OCI-LY1 (cell line): ENCODE results near the gene SDR42E1.

Source experiments
- H2AFZ ChIP-seq: fragments of 200-600 bp; sonication (generic), shearing (Covaris generic); 2 replicates; pipeline ENCODE4 v1.6.0; 2014; ENCODE audit warnings: antibody characterized with exemption, mild to moderate bottlenecking, low read length
- H3F3A ChIP-seq: fragments of 200-600 bp; sonication (generic), shearing (Covaris generic); 2 replicates; pipeline ENCODE4 v1.6.0; 2014; ENCODE audit warnings: mild to moderate bottlenecking, antibody characterized with exemption, low read length, moderate library complexity; ENCODE audit not compliant: insufficient read depth
- H3K27ac ChIP-seq: fragments of 200-600 bp; sonication (generic); 2 replicates; pipeline ENCODE4 v1.5.1; 2014; ENCODE audit warnings: low read length, mixed run types, mild to moderate bottlenecking, low read depth; ENCODE audit not compliant: poor library complexity, severe bottlenecking
- H3K27me3 ChIP-seq: fragments of 200-600 bp; sonication (generic); 2 replicates; pipeline ENCODE4 v1.6.0; 2014; ENCODE audit warnings: antibody characterized with exemption, mild to moderate bottlenecking, low read length, moderate library complexity; ENCODE audit not compliant: insufficient read depth
- H3K36me3 ChIP-seq: fragments of 200-600 bp; sonication (generic); 2 replicates; pipeline ENCODE4 v1.6.1; 2014; ENCODE audit warnings: mild to moderate bottlenecking, antibody characterized with exemption, low read length, moderate library complexity, mixed read lengths; ENCODE audit not compliant: insufficient read depth
- H3K4me1 ChIP-seq: fragments of 200-600 bp; sonication (generic); 2 replicates; pipeline ENCODE4 v1.5.1; 2014; ENCODE audit warnings: mild to moderate bottlenecking, low read length, moderate library complexity; ENCODE audit not compliant: insufficient read depth, severe bottlenecking
- H3K4me2 ChIP-seq: fragments of 200-600 bp; sonication (generic), shearing (Covaris generic); 2 replicates; pipeline ENCODE4 v1.6.1; 2014; ENCODE audit warnings: low read length
- H3K4me3 ChIP-seq: fragments of 200-600 bp; sonication (generic); 2 replicates; pipeline ENCODE4 v1.5.1; 2014; ENCODE audit warnings: low read length, low read depth, mild to moderate bottlenecking, mixed read lengths; ENCODE audit not compliant: poor library complexity, severe bottlenecking
- H3K79me2 ChIP-seq: fragments of 200-600 bp; shearing (Covaris generic); 2 replicates; pipeline ENCODE4 v1.6.1; 2016; ENCODE audit warnings: mixed run types, low read length, mixed read lengths; ENCODE audit not compliant: insufficient read depth
- H3K9ac ChIP-seq: fragments of 200-600 bp; sonication (generic), shearing (Covaris generic); 2 replicates; pipeline ENCODE4 v1.6.1; 2014; ENCODE audit warnings: mild to moderate bottlenecking, low read length, mixed read lengths
- H3K9me2 ChIP-seq: fragments of 200-600 bp; sonication (generic), shearing (Covaris generic); 2 replicates; pipeline ENCODE4 v1.6.1; 2014; ENCODE audit warnings: low read depth, mild to moderate bottlenecking, low read length, mixed read lengths
- H3K9me3 ChIP-seq: fragments of 200-600 bp; shearing (Covaris generic); 2 replicates; pipeline ENCODE4 v1.6.1; 2014; ENCODE audit warnings: low read length, mixed read lengths
- H4K20me1 ChIP-seq: fragments of 200-600 bp; sonication (generic), shearing (Covaris generic); 2 replicates; pipeline ENCODE4 v1.6.0; 2016; ENCODE audit warnings: mild to moderate bottlenecking, low read length; ENCODE audit not compliant: insufficient read depth
- EZH2 ChIP-seq: fragments of 200-600 bp; sonication (generic), shearing (Covaris generic); IDR thresholded peaks from 2 replicates; pipeline ENCODE4 v1.8.0; 2017; ENCODE audit warnings: borderline replicate concordance, mixed run types, mild to moderate bottlenecking, antibody characterized with exemption, low read length, moderate library complexity, mixed read lengths
- TF ChIP-seq, protein P1 (sequence below): fragments of 200-600 bp; sonication (generic), shearing (Covaris generic); IDR thresholded peaks from 2 replicates; pipeline ENCODE4 v1.5.1; 2017; ENCODE audit warnings: mild to moderate bottlenecking, antibody characterized with exemption, low read length, moderate library complexity, mixed read lengths

SDR42E1 gene

DNA sequence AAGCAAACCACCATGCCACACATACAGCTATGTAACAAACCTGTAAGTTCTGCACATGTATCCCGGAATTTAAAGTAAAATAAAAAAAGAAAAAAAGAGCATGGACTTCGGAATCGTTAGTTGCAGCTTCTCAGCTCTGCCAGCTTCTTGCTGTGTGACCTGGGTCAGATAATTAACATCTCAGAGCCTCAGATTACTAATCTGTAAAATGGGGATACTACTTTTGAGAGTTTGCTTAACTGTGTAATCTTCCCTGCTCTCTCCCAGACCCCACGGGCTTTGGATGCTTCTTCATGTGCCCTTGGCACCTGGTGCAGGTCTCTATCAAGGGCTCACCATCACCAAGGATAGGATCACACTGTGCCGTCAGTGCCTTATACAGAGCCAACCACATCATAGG, 40.4 kb upstream of the SDR42E1 start:
- H3K9me3 ChIP-seq = no peaks in the 10 kb centered on the region
- no peak overlapping the region for H3K27ac ChIP-seq
- no peak overlapping the region for H3K4me2 ChIP-seq
- no peaks in the 10 kb centered on the region for H4K20me1 ChIP-seq
- H3K9ac ChIP-seq = no peak overlapping the region
- H3K79me2 ChIP-seq = no peaks in the 10 kb centered on the region
- TF ChIP-seq, protein P1, sequence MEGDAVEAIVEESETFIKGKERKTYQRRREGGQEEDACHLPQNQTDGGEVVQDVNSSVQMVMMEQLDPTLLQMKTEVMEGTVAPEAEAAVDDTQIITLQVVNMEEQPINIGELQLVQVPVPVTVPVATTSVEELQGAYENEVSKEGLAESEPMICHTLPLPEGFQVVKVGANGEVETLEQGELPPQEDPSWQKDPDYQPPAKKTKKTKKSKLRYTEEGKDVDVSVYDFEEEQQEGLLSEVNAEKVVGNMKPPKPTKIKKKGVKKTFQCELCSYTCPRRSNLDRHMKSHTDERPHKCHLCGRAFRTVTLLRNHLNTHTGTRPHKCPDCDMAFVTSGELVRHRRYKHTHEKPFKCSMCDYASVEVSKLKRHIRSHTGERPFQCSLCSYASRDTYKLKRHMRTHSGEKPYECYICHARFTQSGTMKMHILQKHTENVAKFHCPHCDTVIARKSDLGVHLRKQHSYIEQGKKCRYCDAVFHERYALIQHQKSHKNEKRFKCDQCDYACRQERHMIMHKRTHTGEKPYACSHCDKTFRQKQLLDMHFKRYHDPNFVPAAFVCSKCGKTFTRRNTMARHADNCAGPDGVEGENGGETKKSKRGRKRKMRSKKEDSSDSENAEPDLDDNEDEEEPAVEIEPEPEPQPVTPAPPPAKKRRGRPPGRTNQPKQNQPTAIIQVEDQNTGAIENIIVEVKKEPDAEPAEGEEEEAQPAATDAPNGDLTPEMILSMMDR = no peak
- no peak for TF ChIP-seq EZH2
- no peak overlapping the region for H2AFZ ChIP-seq
- no peaks in the 10 kb centered on the region for H3K4me1 ChIP-seq
- no peaks in the 10 kb centered on the region for H3F3A ChIP-seq
- H3K36me3 ChIP-seq = no peaks in the 10 kb centered on the region
- no peak overlapping the region for H3K4me3 ChIP-seq
- H3K27me3 ChIP-seq = 0 out of 2 replicates have a peak, but pooled peaks cover 4% of the 10 kb centered on the region
- H3K9me2 ChIP-seq = no peaks in the 10 kb centered on the region

DNA sequence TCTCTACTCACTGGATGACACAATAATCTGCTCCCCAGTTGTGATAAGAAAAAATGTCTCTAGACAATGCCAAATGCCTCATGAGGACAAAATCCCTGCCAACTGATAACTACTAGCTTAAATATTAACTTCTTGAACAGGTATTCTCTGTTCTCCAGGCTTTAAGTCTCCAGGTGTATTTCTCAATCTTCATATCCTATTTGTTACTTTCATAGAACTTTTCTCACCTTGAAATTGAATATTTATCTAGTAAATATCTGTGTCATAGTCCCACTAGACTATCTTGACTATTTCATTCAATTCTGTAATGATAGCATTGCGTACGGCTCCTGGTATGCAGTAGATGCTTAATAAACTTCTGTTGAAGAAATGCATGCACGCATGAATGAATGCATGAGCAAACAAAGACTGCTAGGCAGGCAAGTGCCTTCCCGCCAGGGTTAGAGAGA, 39.7 kb upstream of the SDR42E1 start:
- TF ChIP-seq, protein P1 = no peak
- no peak for TF ChIP-seq EZH2
- Histone ChIP-seq H3F3A (no peaks in the 10 kb centered on the region), H3K27ac (no peak overlapping the region), H4K20me1 (no peaks in the 10 kb centered on the region), H3K9me2 (no peaks in the 10 kb centered on the region), H3K4me3 (no peak overlapping the region), H3K36me3 (no peaks in the 10 kb centered on the region), H3K9ac (no peak overlapping the region), H3K9me3 (no peaks in the 10 kb centered on the region), H3K79me2 (no peaks in the 10 kb centered on the region), H3K4me2 (no peak overlapping the region), H3K27me3 (0 out of 2 replicates have a peak, but pooled peaks cover 4% of the 10 kb centered on the region), H3K4me1 (no peaks in the 10 kb centered on the region), H2AFZ (no peak overlapping the region)

DNA sequence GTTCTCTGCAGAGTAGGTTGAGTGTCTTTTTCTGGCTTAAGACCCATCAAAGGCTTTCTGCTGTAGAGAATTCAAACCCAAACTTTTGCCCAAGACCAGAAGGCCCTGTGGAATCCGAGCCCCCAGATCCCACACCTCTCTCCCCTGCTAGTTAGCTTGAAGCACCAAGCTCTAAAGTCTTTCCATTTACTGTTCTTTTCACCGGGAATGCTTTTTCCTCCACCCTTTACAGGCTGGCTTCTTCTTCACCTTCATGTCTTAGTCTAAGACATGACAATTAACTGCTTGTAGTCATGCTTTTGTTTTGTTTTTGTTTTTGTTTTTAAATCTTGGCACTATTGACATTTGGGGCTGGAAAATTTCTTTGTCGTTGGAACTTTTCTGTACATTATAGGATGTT, 39.2 kb upstream of the SDR42E1 start:
- no peak overlapping the region for H2AFZ ChIP-seq
- H3K4me3 ChIP-seq = no peak overlapping the region
- 0 out of 2 replicates have a peak, but pooled peaks cover 4% of the 10 kb centered on the region for H3K27me3 ChIP-seq
- H3K36me3 ChIP-seq = no peaks in the 10 kb centered on the region
- H3K9me3 ChIP-seq = no peaks in the 10 kb centered on the region
- H3K27ac ChIP-seq = no peak overlapping the region
- no peak for TF ChIP-seq EZH2
- TF ChIP-seq, protein P1 = no peak
- H3K79me2 ChIP-seq = no peaks in the 10 kb centered on the region
- no peaks in the 10 kb centered on the region for H3F3A ChIP-seq
- H3K9ac ChIP-seq = no peak overlapping the region
- no peak overlapping the region for H3K4me2 ChIP-seq
- no peaks in the 10 kb centered on the region for H3K4me1 ChIP-seq
- no peaks in the 10 kb centered on the region for H4K20me1 ChIP-seq
- no peaks in the 10 kb centered on the region for H3K9me2 ChIP-seq
